Fibroblast of skin of left quadriceps (primary cell): ENCODE results near the gene GCSH.
A peak's percentile ranks its signal among the peaks of the same experiment; 100 is the strongest.

ENCODE experiments used
- DNase-seq, 2 experiments: peaks; one replicate each; pipeline ENCODE4 v3.0.0-alpha.2; 2013; ENCODE audit warnings: low read depth in 2 of 2

The GCSH gene

GRCh38 chr16:81105946-81106345, 9.8 kb upstream of the GCSH start:
- no peak for DNase-seq

- no peak for DNase-seq
Observed at GRCh38 chr16:81101702-81102101, 5.5 kb upstream of the GCSH start.

DNA sequence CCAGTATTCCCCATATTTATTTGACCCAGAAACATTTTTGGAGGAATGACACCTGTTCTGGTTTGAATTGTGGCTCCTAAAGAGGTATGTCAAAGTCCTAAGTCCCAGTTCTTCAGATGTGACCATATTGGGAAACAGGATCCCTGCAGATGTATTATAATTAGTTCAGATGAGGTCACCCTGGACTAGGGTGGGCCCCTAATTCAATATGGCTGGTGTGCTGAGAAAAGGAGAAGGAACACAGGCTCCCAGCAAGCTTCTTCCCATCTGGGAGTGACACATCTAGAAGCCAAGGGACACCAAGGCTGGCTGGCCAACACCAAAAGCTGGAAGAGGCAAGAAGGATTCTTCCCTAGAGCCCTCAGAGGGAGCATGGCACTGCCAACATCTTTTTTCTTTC, 3.8 kb upstream of the GCSH start:
- no peak for DNase-seq

DNA sequence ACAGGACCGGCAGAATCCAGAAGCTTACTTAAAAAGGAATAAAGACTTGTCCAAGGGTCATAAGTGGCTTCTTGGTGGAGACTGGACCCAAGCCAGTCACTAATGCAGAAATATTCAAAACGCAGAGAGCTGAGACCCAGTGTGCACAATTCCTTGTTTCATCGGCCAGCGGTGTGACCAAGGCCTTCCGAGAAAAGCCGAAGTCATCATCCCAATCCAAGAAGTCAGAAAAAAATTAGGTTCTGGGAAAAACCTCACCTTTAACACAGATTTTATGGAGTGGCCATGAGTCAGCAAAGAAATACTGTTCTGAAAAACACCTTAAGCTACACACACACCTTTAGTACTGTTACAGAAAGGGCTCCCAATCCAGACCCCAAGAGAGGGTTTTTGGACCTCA, 1.0 kb upstream of the GCSH start:
- DNase-seq: no peak

- DNase-seq: no peak
Observed at GRCh38 chr16:81096715-81097208, 567 bp upstream of the GCSH start.

DNA sequence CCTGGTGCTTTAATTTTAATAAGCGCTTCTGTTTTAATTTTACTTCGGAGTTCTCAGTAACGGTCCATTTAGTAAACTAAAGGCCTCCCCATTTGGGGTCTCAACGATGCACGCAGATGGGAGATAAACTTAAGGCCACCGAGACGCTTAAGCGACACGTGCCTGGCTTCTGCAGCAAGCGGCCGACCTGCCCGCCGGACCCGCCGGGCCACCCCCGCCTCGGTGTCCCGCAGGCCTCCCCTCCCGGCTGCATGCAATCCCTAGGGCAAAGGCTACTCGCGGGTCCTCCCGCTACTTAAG, 592 bp downstream of the GCSH start:
- no peak for DNase-seq

DNA sequence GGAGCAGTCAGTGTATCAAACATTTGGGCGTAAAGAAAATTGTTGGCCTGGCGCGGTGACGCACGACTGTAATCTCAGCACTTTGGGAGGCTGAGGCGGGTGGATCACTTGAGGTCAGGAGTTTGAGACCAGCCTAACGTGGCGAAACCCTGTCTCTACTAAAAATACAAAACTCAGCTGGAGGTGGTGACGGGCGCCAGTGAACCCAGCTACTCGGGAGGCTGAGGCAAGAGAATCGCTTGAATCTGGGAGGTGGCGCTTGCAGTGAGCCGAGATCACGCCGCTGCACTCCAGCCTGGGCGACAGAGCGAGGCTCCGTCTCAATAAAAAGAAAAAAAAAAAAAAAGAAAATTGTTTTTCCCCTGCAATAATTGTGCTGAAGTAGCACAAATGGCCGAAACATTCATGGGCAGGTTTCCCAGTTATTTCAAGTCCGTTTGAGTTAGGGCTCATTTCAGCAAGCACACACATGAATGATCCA, 1.4 kb downstream of the GCSH start:
- no peak for DNase-seq

DNA sequence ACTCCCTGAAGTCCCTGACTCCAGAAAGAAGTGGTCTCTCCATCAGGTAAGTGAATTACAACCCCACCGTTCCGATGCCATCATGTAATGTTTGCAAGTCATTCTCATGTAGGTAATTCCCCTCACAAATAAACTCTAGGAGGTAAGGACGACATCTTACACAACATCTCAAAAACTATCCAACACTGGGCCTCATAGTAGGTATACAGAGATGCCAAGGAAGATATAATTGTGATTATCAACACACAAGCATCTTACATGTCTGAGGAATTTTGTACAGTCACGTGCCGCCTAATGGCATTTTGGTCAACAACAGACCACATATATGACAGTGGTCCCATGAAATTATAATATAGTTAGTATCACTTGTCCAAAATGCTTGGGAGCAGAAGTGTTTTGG, 7.4 kb downstream of the GCSH start:
- DNase-seq: no peak

DNA sequence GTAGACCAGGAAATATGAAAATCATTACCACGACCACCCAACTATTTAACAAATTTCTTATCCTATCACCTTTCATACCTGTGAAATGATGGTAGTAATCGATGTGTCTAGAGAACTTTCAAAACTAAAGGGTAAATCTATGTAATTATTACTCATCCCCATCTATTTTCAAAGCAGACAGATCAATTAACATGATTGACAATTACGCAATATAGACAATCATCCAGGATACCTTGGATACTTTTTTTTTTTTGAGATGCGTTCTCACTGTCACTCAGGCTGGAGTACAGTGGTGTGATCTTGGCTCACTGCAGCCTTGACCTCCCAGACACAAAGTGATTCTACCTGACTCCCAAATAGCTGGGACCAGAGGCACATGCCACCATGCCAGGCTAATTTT, 15.2 kb downstream of the GCSH start:
- no peak for DNase-seq

DNA sequence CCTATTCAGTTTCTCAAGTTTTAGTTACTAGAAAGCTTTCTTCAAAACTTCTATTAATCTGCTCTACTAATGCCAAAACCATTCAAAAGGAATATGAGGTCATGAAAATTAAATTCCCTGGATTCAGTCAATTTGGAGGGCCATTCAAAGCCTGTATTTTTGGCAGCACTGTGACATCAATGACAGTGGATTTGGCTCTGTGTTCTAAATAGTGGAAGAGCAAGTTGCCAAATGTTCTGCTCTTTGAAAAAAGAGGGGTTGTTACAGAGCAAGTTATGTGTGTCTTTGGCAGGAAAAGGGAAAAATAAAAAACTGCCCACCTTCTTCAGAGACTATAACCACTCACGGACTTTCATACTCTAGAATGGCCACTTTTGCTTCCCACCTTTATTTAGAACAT, 16.0 kb downstream of the GCSH start:
- no peak for DNase-seq

- peak; percentile 86 for DNase-seq
Observed at GRCh38 chr16:81077076-81077940, 18.9 kb downstream of the GCSH start, which contains the start of gene C16orf46. Gene C16orf46 (minus strand): TSS chr16:81077238. CDS start chr16:81063955, 13,283 bp downstream.

DNA sequence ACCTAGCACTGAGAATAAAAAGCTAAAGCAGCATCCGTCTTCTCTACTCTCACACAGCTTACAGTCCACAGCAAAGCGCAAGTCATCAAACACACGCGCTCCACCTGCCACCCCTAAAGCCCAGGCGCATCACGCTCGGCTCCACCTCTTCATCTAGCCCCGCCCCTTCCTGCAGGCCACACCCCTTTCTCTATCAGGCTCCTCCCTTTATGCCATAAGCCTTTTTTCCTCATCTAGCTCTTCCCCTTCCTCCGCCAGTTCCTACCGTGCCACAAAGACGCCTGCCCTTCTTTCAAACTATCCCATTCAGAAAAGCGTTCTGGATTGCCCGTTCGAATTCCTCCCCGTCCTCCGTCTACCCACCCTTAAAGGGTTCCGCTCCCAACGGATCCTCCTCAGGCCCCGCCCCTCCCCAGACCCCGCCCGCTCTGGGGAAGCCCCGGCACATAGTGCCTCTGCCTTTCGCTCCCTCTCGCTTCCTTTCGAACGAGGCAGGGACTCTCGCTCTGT, 19.6 kb downstream of the GCSH start:
- peak; percentile 65 to 67 for DNase-seq

GRCh38 chr16:81073560-81074330, 22.4 kb downstream of the GCSH start:
- DNase-seq: no peak

- DNase-seq: no peak
Observed at GRCh38 chr16:81071805-81072204, 24.4 kb downstream of the GCSH start.

DNA sequence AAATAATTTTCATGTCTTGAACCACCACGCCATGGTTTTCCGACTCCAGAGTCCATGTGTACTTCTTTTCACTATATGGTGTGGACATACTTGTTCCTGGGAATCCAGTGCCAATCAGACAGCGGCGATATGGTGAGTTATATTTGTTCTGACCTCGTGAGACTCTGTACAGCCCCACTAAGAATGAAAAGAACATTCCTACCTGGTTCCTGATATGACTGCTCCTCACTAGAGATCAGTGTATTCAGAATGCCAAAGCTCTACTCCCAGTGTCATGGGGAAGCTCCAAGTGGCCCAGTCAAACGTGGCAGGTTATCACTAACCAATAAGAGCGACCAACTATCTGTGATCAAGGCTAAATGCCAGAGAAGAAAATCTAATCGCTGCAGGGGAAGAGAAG, 25.2 kb downstream of the GCSH start:
- DNase-seq: no peak

DNA sequence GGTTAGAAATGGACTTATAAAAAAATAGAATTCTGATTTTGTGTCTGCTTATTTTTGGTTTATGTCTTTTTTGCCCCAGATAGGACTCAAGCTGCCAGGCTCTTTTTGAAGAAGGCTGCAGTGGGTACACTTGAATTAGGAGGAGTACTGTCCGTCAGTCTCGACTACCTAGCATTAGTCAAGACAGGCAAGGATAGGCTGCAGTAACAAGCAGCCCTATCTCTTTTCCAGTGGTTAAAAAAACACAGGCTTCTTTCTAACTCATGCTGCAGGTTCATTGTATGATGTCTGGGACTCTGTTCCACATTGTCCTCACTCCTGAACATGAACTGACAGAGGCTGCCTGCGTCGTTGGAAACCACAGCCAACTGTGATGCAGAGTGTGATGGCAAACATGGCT, 27.1 kb downstream of the GCSH start:
- no peak for DNase-seq

- no peak for DNase-seq
Observed at GRCh38 chr16:81067166-81067565, 29.0 kb downstream of the GCSH start.

- no peak for DNase-seq
Observed at GRCh38 chr16:81066681-81067080, 29.5 kb downstream of the GCSH start.

DNA sequence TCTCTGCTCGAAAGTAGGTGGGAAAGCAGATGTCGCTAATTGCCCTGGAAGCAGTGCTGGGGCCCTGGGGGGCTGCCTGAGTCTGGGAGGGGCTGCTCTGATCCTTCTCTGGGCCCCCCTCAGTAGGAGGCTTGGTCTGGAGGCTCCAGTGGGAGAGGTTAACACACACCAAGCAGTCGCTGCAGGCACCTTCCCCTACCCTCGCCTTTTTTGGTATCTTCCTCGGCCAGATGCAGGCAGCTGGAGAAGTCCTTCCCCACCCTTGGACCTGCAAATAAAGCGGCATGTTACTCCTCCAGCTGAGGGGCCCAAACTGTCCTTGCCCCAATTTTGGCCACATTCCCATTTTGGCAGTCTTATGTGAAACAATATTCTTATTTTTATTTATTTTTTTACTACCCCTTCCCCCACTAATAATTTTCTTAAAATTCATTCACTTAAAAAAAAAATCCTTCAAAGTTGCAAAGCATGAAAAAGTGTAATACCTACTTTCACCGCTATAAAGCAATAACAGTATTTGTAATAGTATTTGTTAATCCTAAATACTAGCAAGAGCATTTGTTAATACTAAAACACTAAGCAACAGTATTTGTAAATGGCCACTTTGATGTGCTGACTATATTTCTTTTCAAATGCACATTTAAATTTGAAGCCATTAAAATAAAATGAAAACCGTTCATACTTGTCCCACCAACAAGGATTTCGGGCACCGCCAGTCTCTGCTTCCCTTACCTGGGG, 34.2 kb downstream of the GCSH start:
- DNase-seq: no peak

- no peak for DNase-seq
Observed at GRCh38 chr16:81061307-81061640, 34.9 kb downstream of the GCSH start.

- DNase-seq: no peak
Observed at GRCh38 chr16:81060576-81061306, 35.5 kb downstream of the GCSH start.
